CD1c-positive myeloid dendritic cell (primary cell): ENCODE measurements around the gene HK1.
"Not testable (repeated sequence)": the region's sequence is repeated elsewhere in the genome, so short reads cannot be mapped to it uniquely, and the experiment has no call there.

Experiments
- DNase-seq: peaks from one replicate; pipeline ENCODE4 v3.0.0-alpha.2; 2016; ENCODE audit errors: extremely low spot score

Gene HK1

GRCh38 chr10:69278446-69278963 is at the start of gene HK1:
Gene HK1, plus strand, starts transcription at chr10:69278496.
- no peak for DNase-seq

DNA sequence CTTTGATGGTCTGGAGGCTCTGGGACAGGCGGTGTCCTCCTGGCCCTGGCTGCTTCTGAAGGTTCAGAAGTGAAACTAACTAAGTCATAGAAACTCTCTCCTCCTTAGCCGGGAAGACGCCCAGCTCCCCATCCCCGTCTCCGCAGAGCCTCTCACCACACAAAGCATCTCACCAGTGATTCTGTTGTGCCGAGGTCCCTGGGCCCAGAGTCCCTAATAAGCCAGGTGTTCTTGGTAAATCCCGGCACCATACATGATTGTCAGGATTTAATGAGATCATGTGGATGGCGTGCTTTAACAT is 48.7 kb upstream of the HK1 start:
- no peak for DNase-seq

GRCh38 chr10:69230128-69230527 is 48.2 kb upstream of the HK1 start:
- DNase-seq, result no peak

DNA sequence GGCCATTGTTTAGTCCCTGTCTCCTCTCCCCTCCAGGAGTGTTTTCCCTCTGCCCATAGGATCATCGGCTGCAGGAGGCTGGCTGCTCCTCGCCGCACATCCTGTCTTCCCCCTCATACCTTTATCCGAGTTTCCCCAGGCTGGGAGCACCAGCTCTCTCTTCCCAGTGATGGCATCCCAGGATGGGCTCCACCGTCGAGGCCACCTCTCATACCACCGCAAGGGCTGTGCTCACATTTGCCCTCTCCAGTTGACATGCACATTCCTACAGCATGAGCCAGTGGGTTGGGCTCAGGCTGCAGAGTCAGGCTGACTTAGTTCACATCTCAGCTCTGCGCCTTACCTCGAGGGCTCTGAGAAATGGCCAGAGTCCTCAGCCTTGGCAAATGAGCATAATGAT is 46.0 kb upstream of the HK1 start:
- DNase-seq, result no peak

GRCh38 chr10:69232736-69233480 is 45.4 kb upstream of the HK1 start:
- no peak for DNase-seq

DNA sequence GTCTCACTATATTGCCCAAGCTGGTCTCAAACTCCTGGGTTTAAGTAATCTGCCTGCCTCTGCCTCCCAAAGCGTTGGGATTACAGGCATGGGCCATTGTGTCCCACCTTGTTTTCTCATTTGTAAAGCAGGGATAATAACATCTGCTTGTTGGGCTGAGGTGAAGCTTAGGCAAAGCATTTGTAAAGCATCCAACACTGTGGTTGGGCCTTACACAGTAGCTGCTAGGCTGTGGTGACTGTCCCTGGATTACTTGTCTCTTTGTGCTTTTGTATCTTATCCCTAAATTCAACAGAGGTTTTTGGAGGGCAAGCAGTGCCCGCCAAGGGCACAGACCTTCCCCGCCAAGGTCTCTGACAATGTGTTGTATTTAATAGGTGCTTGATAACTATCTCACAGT is 43.8 kb upstream of the HK1 start:
- no peak for DNase-seq

DNA sequence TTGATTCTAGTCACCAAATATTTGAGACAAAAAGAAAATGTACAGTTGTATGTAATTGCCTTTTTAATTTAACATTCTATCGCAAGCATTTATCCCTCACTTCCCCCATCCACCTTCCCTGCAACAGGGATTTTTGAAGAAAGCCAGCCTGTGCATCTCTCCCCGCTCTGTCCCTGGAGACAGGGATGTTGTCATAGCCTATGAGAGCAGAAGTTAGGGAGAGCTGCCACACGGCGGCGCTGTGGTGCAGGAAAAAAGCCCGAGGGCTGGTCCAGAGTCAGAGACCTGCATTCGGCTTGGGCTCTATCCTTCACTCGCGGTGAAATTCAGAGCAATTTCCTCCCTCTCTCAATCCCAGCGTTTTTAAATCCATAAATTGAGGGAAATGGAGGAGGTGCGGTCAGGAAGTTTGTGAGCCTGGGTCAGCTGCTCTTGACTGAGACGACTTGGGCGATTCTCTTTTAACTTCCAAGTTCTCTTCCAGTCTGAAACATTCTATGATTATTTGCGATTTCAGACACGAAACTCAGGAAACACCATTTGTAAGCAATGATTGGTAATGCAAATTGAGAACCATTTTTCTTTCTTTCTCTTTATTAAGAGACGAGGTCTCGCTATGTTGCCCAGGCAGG is 40.7 kb upstream of the HK1 start:
- DNase-seq, result peak; percentile 88

GRCh38 chr10:69239136-69239535 is 39.2 kb upstream of the HK1 start:
- no peak for DNase-seq

- peak; percentile 13 for DNase-seq
These were observed 38.4 kb upstream of the HK1 start for GRCh38 chr10:69239816-69240434.

DNA sequence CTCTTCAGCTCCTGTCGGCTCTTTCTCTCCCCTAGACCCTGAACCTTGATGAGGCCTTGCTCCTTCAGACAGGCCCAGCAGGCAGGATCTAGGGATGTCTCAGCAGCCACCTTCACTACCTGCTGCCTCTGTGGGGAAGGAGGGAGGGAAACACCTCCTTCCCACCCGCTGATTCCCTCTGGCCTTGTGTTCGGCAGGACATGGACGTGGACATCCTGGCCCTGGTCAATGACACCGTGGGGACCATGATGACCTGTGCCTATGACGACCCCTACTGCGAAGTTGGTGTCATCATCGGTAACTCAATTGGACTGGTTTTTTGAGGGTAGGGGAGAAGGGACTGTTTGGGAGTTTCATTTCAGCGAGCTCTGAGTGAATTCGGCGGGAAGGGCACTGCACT is 37.8 kb upstream of the HK1 start:
- DNase-seq, result no peak

DNA sequence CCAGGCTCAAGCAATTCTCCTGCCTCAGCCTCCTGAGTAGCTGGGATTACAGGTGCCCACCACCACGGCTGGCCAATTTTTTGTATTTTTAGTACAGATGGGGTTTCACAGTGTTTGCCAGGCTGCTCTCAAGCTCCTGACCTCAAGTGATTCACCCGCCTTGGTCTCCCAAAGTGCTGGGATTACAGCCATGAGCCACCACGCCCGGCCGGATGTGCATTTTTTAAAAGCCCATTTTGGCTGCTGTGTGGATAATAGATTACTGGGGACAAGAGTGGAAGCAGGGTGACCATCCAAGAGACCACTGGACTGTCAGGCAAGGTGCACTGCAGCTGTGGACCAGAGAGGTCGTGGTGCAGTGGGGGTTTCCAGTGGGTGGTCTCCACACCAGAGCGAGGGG is 36.7 kb upstream of the HK1 start:
- DNase-seq, result no peak

GRCh38 chr10:69242040-69242851 is 36.0 kb upstream of the HK1 start:
- DNase-seq, result no peak

GRCh38 chr10:69242852-69243212 is 35.5 kb upstream of the HK1 start:
- DNase-seq, result no peak

DNA sequence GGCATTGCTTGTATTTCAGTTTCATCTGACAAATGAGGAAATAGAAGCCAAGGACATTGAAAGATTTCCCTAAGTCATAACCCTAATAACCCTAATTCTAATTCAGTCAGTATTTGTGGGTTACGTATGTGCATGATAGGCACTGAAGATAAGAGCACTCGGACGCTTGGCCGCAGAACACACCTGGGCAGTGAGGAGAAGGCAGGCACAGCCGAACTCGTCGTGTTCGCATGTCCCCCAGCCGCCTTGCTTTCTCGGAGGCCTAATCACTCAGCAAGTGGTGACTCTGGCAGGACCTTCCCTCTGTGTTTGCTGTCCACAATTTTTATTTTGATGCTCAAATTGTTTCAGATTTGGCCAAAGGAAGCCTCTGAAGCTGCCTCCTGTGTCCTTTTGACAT is 34.5 kb upstream of the HK1 start:
- DNase-seq, result no peak

- no peak for DNase-seq
These were observed 32.3 kb upstream of the HK1 start for GRCh38 chr10:69246036-69246435.

DNA sequence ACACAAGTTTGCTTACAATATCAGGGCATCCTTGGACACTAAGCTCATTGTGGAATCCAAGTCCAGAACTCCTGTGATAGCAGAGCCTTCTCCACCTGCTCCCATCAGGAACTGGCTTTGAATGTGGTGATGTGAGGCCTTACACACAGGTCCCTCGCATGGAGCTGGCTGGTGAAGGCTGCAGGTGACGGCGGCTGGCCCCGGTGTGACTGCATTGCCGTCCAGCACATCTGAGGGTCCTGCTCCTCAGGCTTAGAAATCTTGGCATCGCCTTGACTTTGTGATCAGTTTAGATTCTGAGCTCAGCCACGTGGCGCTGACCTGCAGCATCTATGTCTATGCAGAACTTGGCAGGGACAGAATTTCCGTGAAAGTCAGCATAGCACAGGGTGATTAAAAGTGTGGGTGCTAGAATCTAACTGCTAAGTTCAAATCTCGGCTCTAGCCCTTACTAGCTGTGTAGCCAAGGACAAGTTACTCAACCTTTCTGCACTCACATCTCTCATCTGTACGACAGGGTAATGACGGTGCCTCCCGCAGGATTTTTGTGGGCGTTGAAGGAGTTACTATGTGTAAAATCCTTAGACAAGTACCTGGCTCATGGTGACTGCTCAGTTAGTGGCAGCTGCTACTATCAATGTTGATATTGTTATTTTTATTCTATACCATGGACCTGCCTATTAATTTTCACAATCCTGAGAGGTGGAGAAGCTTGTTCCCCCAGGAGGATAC is 31.5 kb upstream of the HK1 start:
- DNase-seq, result no peak

DNA sequence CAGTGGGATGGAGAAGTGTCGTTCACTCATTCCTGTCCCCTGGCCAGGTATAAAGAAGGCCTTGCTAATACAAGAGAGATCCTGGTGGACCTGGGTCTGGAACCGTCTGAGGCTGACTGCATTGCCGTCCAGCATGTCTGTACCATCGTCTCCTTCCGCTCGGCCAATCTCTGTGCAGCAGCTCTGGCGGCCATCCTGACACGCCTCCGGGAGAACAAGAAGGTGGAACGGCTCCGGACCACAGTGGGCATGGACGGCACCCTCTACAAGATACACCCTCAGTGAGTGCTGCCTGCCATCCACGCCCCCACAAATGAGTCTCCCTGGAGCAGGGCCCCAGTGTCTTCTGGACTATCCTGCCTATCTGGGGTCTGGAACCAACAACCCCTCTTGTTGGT is 31.0 kb upstream of the HK1 start:
- no peak for DNase-seq

DNA sequence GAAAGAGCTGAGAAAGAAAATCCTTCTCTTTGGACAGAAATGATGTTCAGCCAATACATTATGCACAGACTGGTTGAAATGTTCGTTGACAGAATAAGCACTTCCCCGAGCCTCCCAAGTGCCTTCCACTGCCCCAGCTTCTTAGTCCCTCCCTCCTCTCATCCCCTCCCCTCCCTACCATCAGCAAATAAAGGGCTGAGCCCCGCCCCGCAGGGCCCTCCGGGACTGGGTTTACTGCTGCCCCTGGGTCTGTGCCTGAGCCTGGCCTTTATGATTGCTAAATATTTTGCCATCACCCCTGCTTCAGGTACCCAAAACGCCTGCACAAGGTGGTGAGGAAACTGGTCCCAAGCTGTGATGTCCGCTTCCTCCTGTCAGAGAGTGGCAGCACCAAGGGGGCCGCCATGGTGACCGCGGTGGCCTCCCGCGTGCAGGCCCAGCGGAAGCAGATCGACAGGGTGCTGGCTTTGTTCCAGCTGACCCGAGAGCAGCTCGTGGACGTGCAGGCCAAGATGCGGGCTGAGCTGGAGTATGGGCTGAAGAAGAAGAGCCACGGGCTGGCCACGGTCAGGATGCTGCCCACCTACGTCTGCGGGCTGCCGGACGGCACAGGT is 30.1 kb upstream of the HK1 start:
- DNase-seq, result no peak

DNA sequence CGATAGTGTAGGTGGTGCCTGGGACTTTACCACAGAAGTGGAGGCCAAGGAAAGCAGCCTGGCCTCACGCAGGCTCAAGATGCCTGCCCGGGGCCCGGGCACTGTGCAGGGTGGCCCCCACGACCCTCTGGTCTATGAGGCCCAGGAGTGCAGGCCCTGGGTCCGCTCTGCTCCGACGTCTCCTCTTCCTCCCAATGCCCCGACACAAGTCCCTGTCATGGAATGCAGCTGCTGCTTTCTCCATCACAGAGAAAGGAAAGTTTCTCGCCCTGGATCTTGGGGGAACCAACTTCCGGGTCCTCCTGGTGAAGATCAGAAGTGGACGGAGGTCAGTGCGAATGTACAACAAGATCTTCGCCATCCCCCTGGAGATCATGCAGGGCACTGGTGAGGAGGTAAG is 28.3 kb upstream of the HK1 start:
- no peak for DNase-seq

DNA sequence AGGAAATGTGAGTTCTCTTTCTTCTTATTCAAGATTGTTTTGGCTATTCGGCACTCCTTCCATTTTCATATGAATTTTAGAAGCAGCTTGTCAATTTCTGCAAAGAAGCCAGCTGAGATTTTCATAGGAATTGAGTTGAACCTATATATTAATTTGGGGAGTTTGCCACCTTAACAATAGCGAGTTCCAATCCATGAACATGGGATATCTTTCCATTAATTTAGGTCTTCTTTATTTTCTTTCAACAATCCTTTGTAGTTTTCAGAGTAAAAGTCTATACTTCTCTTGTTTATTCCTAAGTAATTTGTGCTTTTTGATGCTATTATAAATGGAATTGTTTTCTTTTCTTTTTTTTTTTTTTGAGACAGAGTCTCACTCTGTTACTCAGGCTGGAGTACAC is 26.9 kb upstream of the HK1 start:
- not testable (repeated sequence) for DNase-seq

DNA sequence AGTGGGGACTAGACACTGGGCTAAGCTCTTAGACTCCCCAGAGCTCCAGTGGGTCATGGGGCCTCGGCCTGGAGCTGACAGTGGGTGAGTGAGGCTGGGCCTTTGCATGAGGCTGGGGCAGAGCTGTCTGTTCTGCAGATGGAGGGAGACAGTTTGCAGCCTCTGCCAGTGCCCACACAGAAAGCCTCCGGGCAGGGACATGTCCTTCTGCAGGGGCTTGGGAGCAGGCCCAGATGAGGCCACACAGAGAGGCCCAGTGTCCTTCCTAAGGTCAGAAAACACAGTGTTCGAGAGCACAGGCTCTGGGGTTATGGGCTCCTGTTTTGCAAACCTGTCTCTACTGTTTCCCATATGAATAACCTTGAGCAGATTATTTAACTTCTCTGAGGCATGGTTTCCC is 25.1 kb upstream of the HK1 start:
- DNase-seq, result no peak
